HepG2 (cell line): ENCODE data around the gene ETS1. TPM values are rescaled to one million over a fixed set of nuclear protein-coding genes. Genes with fewer than 3 reads are reported as not detected.

Source experiments
- CERS6 ChIP-seq: sonication (generic); formaldehyde crosslinking; IDR thresholded peaks from 2 replicates; pipeline ENCODE4 v1.5.0; 2020; ENCODE audit warnings: missing genetic modification reagents
- HHEX ChIP-seq: IDR thresholded peaks from 2 replicates; pipeline ENCODE4 v1.6.1; 2016; ENCODE audit warnings: control low read depth
- MZF1 ChIP-seq: sonication (generic); formaldehyde crosslinking; IDR thresholded peaks from 2 replicates; pipeline ENCODE4 v1.8.1; 2023; ENCODE audit warnings: mild to moderate bottlenecking, missing genetic modification reagents, borderline replicate concordance
- REST ChIP-seq, 2 experiments: IDR thresholded peaks; 2 replicates each; pipeline ENCODE4 v1.6.1; 2011 to 2012; ENCODE audit warnings: low read length in 2 of 2, borderline replicate concordance in 1 of 2, low read depth in 1 of 2, mild to moderate bottlenecking in 1 of 2, moderate library complexity in 1 of 2
- SATB2 ChIP-seq: sonication (generic); formaldehyde crosslinking; IDR thresholded peaks from 2 replicates; pipeline ENCODE4 v1.5.0; 2020; ENCODE audit warnings: missing genetic modification reagents
- TOPORS ChIP-seq: sonication (generic); formaldehyde crosslinking; IDR thresholded peaks from 2 replicates; pipeline ENCODE4 v1.8.0; 2023; ENCODE audit warnings: mild to moderate bottlenecking, missing genetic modification reagents
- ZBTB40 ChIP-seq, 2 experiments: fragments of 450-650 bp in 1 of 2; sonication (generic) in 1 of 2; formaldehyde crosslinking in 1 of 2; IDR thresholded peaks; 2 replicates each; pipeline versions ENCODE4 v1.6.1 to v1.8.0; 2016 to 2022; ENCODE audit warnings: antibody characterized with exemption in 1 of 2, mild to moderate bottlenecking in 1 of 2, missing genetic modification reagents in 1 of 2
- ZNF292 ChIP-seq: sonication (generic); formaldehyde crosslinking; IDR thresholded peaks from 2 replicates; pipeline ENCODE4 v1.8.1; 2022; ENCODE audit warnings: mild to moderate bottlenecking, low read depth, missing genetic modification reagents, borderline replicate concordance
- ZNF639 ChIP-seq: conservative IDR thresholded peaks from 2 replicates; pipeline ENCODE4 v1.6.1; 2018; ENCODE audit warnings: missing genetic modification reagents
- ZNF652 ChIP-seq: IDR thresholded peaks from 2 replicates; pipeline ENCODE4 v1.6.1; 2016; ENCODE audit warnings: low read depth, borderline replicate concordance
- polyA plus RNA-seq, 8 experiments: library from polyadenylated mRNA; depleted of rRNA in 3 of 8; stranded (reverse) in 7 of 8; unstranded in 1 of 8; fragments of >200 nt; fragmentation: Illumina TruSeq in 4 of 8; extraction: Trizol in 4 of 8; gene quantifications; 2 replicates each; pipeline versions ENCODE4 v1.2.1 to v1.2.3, GENCODE V29; 2011 to 2016; ENCODE audit warnings: low read depth in 4 of 8, missing spikeins in 1 of 8, mixed read lengths in 1 of 8; ENCODE audit not compliant: insufficient read depth in 1 of 8
- total RNA-seq, 5 experiments: library from RNA; depleted of rRNA; stranded (reverse); fragments of >200 nt; fragmentation: Illumina TruSeq; extraction: Trizol; gene quantifications; 2 replicates each; pipeline ENCODE4 v1.2.3, GENCODE V29; 2016; ENCODE audit warnings: low read depth in 1 of 5

The ETS1 gene
- total and polyA plus RNA-seq, 2 of the 13 experiments (the other 11 are each of a cell fraction or from before 2014, with no cell fraction given) = 0.18 to 0.34 TPM

- TF ChIP-seq ZNF652 (no peak), CERS6 (CRISPR knock-in tag) (no peak), REST (IDR thresholded peaks at IDR 0.05; ENCODE audit: borderline replicate concordance in 1 of 2, low read depth in 1 of 2, low read length in 2 of 2) (no peak), ZNF292 (CRISPR knock-in tag) (no peak), MZF1 (CRISPR knock-in tag) (no peak), ZNF639 (CRISPR knock-in tag) (no peak), HHEX (no peak), TOPORS (no peak), ZBTB40 (IDR thresholded peaks at IDR 0.05) (no peak), ZBTB40 (CRISPR knock-in tag; IDR thresholded peaks at IDR 0.05) (no peak), SATB2 (CRISPR knock-in tag) (no peak)
Observed at GRCh38 chr11:128594226-128594625, 6.9 kb upstream of the ETS1 start (continued).
